K562 (cell line): Measurements from ENCODE around the gene TIPARP. TPM values are rescaled to one million over a fixed set of nuclear protein-coding genes. Genes with fewer than 3 reads are reported as not detected.

Experiments used
- BRD4 ChIP-seq: fragments of 200-600 bp; sonication (generic); IDR thresholded peaks from 2 replicates; pipeline ENCODE4 v1.6.1; 2017; ENCODE audit warnings: inconsistent platforms
- CXXC5 ChIP-seq: fragments of 250-450 bp; sonication (Bioruptor Pico); IDR thresholded peaks from 2 replicates; pipeline ENCODE4 v1.8.0; 2022; ENCODE audit warnings: inconsistent platforms, mild to moderate bottlenecking, moderate library complexity
- FOSL1 ChIP-seq: fragments of 200-800 bp; sonication (Bioruptor generic); conservative IDR thresholded peaks from 2 replicates; pipeline ENCODE4 v1.6.1; 2016; ENCODE audit warnings: missing genetic modification characterization, missing compliant biosample characterization
- HBP1 ChIP-seq: fragments of 450-650 bp; formaldehyde crosslinking; IDR thresholded peaks from 2 replicates; pipeline ENCODE4 v1.4.0; 2022; ENCODE audit warnings: missing genetic modification characterization
- HDAC2 ChIP-seq: fragments of 450-650 bp; IDR thresholded peaks from 2 replicates; pipeline ENCODE4 v1.6.1; 2016; ENCODE audit warnings: mild to moderate bottlenecking
- HMBOX1 ChIP-seq: sonication (generic); IDR thresholded peaks from 2 replicates; pipeline ENCODE4 v1.6.1; 2016
- HMGXB4 ChIP-seq: sonication (generic); formaldehyde crosslinking; IDR thresholded peaks from 2 replicates; pipeline ENCODE4 v1.8.1; 2023; ENCODE audit warnings: mild to moderate bottlenecking, missing genetic modification reagents
- L3MBTL2 ChIP-seq: fragments of 450-650 bp; IDR thresholded peaks from 2 replicates; pipeline ENCODE4 v1.6.1; 2016; ENCODE audit warnings: mild to moderate bottlenecking, moderate library complexity
- MNT ChIP-seq, 2 experiments: fragments of 450-650 bp; conservative IDR thresholded peaks; 2 replicates each; pipeline ENCODE4 v1.6.1; 2017; ENCODE audit warnings: mild to moderate bottlenecking in 2 of 2, moderate library complexity in 2 of 2
- NFRKB ChIP-seq: fragments of 450-650 bp; IDR thresholded peaks from 2 replicates; pipeline ENCODE4 v1.6.1; 2016; ENCODE audit warnings: low read depth
- NR1H2 ChIP-seq: sonication (generic); formaldehyde crosslinking; IDR thresholded peaks from 2 replicates; pipeline ENCODE4 v1.4.0; 2020; ENCODE audit warnings: mild to moderate bottlenecking, missing genetic modification reagents
- PHB ChIP-seq: fragments of 250-450 bp; sonication (Bioruptor Pico); IDR thresholded peaks from 2 replicates; pipeline ENCODE4 v1.5.0; 2021
- SIN3B ChIP-seq: fragments of 450-650 bp; IDR thresholded peaks from 2 replicates; pipeline ENCODE4 v1.6.1; 2017; ENCODE audit warnings: low read depth, mild to moderate bottlenecking, moderate library complexity
- SNIP1 ChIP-seq: fragments of 450-650 bp; IDR thresholded peaks from 2 replicates; pipeline ENCODE4 v1.7.1; 2017; ENCODE audit warnings: low read depth, mild to moderate bottlenecking
- TEAD4 ChIP-seq, 2 experiments: sonication (generic) in 1 of 2; formaldehyde crosslinking in 1 of 2; IDR thresholded peaks; 2 replicates each; pipeline versions ENCODE4 v1.6.1 to v1.8.0; 2012 to 2022; ENCODE audit warnings: borderline replicate concordance in 1 of 2, inconsistent platforms in 1 of 2, low read length in 1 of 2, mild to moderate bottlenecking in 1 of 2, missing genetic modification reagents in 1 of 2
- polyA plus RNA-seq, 8 experiments: library from polyadenylated mRNA; depleted of rRNA in 4 of 8; stranded (reverse) in 5 of 8; unstranded in 3 of 8; fragments of >200 nt; fragmentation: Nextera tagmentation in 2 of 8; fragmentation: Illumina TruSeq in 1 of 8; extraction: Ambion mirVana in 2 of 8; extraction: Trizol in 1 of 8; gene quantifications; 2 replicates each; pipeline versions ENCODE4 v1.2.1 to v1.2.3, GENCODE V29; 2011 to 2014; ENCODE audit warnings: inconsistent platforms in 1 of 8, missing spikeins in 1 of 8
- total RNA-seq, 7 experiments: library from RNA; depleted of rRNA in 6 of 7; stranded (reverse); fragments of >200 nt in 6 of 7; fragmentation: Illumina TruSeq in 2 of 7; extraction: Trizol in 2 of 7; gene quantifications; 2 replicates each; pipeline versions ENCODE4 v1.2.1 to v1.2.3, GENCODE V29; 2011 to 2021; ENCODE audit warnings: low replicate concordance in 1 of 7

Gene TIPARP
- total and polyA plus RNA-seq, 9 of the 15 experiments (the other 6 are each of a cell fraction or from before 2014, with no cell fraction given), result 2.4 to 29.4 (median 15.1) TPM

- no peak for TF ChIP-seq HMGXB4
- no peak for TF ChIP-seq BRD4
- no peak for TF ChIP-seq HBP1
- peak; percentile 38; the same call in 1 of the 2 replicates for TF ChIP-seq TEAD4 (IDR thresholded peaks at IDR 0.05; ENCODE audit: low read length)
- no peak for TF ChIP-seq TEAD4 (CRISPR knock-in tag; IDR thresholded peaks at IDR 0.05; ENCODE audit: borderline replicate concordance)
- TF ChIP-seq MNT (conservative IDR thresholded peaks at IDR 0.05), result peak in 1 of 2 experiments; percentile 43; a peak in 1 of 4 replicates
- TF ChIP-seq L3MBTL2, result peak; percentile 47; the same call in 1 of the 2 replicates
- TF ChIP-seq NFRKB, result peak; percentile 32; the same call in 1 of the 2 replicates
- TF ChIP-seq CXXC5 (CRISPR knock-in tag), result peak; percentile 54
- TF ChIP-seq SNIP1, result no peak
- TF ChIP-seq HDAC2, result peak; percentile 50; the same call in 1 of the 2 replicates
- TF ChIP-seq NR1H2 (CRISPR knock-in tag), result no peak
- TF ChIP-seq SIN3B, result no peak
- TF ChIP-seq HMBOX1, result peak; percentile 64
- no peak for TF ChIP-seq FOSL1 (tag)
- TF ChIP-seq PHB (CRISPR knock-in tag), result no peak
Observed at GRCh38 chr3:156643729-156644389, 30.5 kb upstream of the TIPARP start (continued).
